HG02763 (cell line): ENCODE results near the gene CBLN3.

Experiments used
- ATAC-seq: cut with Tn5 transposase; IDR thresholded peaks from one replicate; pipeline ENCODE4 v1.9.1; 2021; ENCODE audit warnings: mild to moderate bottlenecking, moderate library complexity; ENCODE audit not compliant: unreplicated experiment

Gene CBLN3

GRCh38 chr14:24426912-24427536, 2.4 kb downstream of the CBLN3 start:
- ATAC-seq: no peak

- no peak for ATAC-seq
Measured at GRCh38 chr14:24426150-24426911, 3.1 kb downstream of the CBLN3 start.

GRCh38 chr14:24425704-24426103, 3.8 kb downstream of the CBLN3 start:
- ATAC-seq: no peak

GRCh38 chr14:24422694-24423601, 6.5 kb downstream of the CBLN3 start:
- no peak for ATAC-seq

- no peak for ATAC-seq
Measured at GRCh38 chr14:24422261-24422660, 7.2 kb downstream of the CBLN3 start.

- ATAC-seq: no peak
Measured at GRCh38 chr14:24418492-24418873, 11.0 kb downstream of the CBLN3 start.

- ATAC-seq: no peak
Measured at GRCh38 chr14:24417832-24418491, 11.5 kb downstream of the CBLN3 start.

GRCh38 chr14:24416932-24417619, 12.4 kb downstream of the CBLN3 start:
- no peak for ATAC-seq

- ATAC-seq: no peak
Measured at GRCh38 chr14:24416254-24416931, 13.1 kb downstream of the CBLN3 start.

GRCh38 chr14:24415421-24416253, 13.8 kb downstream of the CBLN3 start:
- no peak for ATAC-seq

- no peak for ATAC-seq
Measured at GRCh38 chr14:24414732-24415420, 14.6 kb downstream of the CBLN3 start.

GRCh38 chr14:24414077-24414476, 15.4 kb downstream of the CBLN3 start:
- ATAC-seq: no peak

GRCh38 chr14:24411443-24412389, 17.8 kb downstream of the CBLN3 start:
- ATAC-seq: peak; percentile 44

GRCh38 chr14:24409956-24410355, 19.5 kb downstream of the CBLN3 start:
- ATAC-seq: no peak

- ATAC-seq: no peak
Measured at GRCh38 chr14:24409192-24409591, 20.3 kb downstream of the CBLN3 start.

GRCh38 chr14:24408764-24409163, 20.7 kb downstream of the CBLN3 start:
- no peak for ATAC-seq

GRCh38 chr14:24407608-24408325, 21.7 kb downstream of the CBLN3 start:
- ATAC-seq: no peak
